Measurements from ENCODE around the gene GPR17. TPM values are rescaled to one million over a fixed set of nuclear protein-coding genes. Genes with fewer than 3 reads are reported as not detected.

Gene GPR17
- total RNA-seq, 1 donor, result not detected

GRCh38 chr2:127623388-127624319, 22.3 kb upstream of the GPR17 start:
- Histone ChIP-seq H3K4me1 (ENCODE audit: insufficient read depth, low read length) (no peaks in the 10 kb centered on the region), H3K9me3 (ENCODE audit: low read depth, low read length) (no peaks in the 10 kb centered on the region), H3K27me3 (ENCODE audit: insufficient read depth, low read length) (no peaks in the 10 kb centered on the region), H3K4me3 (ENCODE audit: low read length) (no peak overlapping the region)

- H3K27me3 ChIP-seq (ENCODE audit: insufficient read depth, low read length), result no peaks in the 10 kb centered on the region
- no peaks in the 10 kb centered on the region for H3K4me1 ChIP-seq (ENCODE audit: insufficient read depth, low read length)
- H3K4me3 ChIP-seq (ENCODE audit: low read length), result no peak overlapping the region
- H3K9me3 ChIP-seq (ENCODE audit: low read depth, low read length), result no peaks in the 10 kb centered on the region
Measured at GRCh38 chr2:127624320-127624755, 21.6 kb upstream of the GPR17 start.

GRCh38 chr2:127624756-127625571, 21.0 kb upstream of the GPR17 start:
- no peaks in the 10 kb centered on the region for H3K9me3 ChIP-seq (ENCODE audit: low read depth, low read length)
- H3K27me3 ChIP-seq (ENCODE audit: insufficient read depth, low read length), result no peaks in the 10 kb centered on the region
- peaks cover 5% of the 10 kb centered on the region for H3K4me1 ChIP-seq (ENCODE audit: insufficient read depth, low read length)
- no peak overlapping the region for H3K4me3 ChIP-seq (ENCODE audit: low read length)

DNA sequence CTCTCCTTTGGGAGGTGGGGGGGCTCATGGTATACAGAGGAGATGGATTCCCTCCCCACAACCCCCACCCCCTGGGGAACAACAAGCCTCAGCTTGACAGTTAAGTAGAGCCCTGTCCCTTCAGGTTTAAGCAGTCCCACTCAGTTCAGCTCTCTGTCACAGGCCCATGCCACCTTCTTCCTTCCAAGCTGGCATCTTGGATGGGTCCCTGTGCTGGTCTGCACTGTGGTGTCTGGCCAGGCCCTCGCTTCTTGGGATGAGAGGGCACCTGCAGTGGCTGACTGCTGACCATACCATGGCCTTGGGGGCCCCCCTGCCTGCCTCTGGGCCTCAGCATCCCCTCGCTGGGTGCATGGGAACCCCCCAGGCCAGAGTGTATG, 20.4 kb upstream of the GPR17 start:
- Histone ChIP-seq H3K9me3 (ENCODE audit: low read depth, low read length) (no peaks in the 10 kb centered on the region), H3K4me3 (ENCODE audit: low read length) (no peak overlapping the region), H3K27me3 (ENCODE audit: insufficient read depth, low read length) (no peaks in the 10 kb centered on the region), H3K4me1 (ENCODE audit: insufficient read depth, low read length) (peaks cover 11% of the 10 kb centered on the region)

GRCh38 chr2:127626175-127626574, 19.8 kb upstream of the GPR17 start:
- Histone ChIP-seq H3K4me3 (ENCODE audit: low read length) (no peak overlapping the region), H3K27me3 (ENCODE audit: insufficient read depth, low read length) (no peaks in the 10 kb centered on the region), H3K9me3 (ENCODE audit: low read depth, low read length) (no peaks in the 10 kb centered on the region), H3K4me1 (ENCODE audit: insufficient read depth, low read length) (peaks cover 17% of the 10 kb centered on the region)

DNA sequence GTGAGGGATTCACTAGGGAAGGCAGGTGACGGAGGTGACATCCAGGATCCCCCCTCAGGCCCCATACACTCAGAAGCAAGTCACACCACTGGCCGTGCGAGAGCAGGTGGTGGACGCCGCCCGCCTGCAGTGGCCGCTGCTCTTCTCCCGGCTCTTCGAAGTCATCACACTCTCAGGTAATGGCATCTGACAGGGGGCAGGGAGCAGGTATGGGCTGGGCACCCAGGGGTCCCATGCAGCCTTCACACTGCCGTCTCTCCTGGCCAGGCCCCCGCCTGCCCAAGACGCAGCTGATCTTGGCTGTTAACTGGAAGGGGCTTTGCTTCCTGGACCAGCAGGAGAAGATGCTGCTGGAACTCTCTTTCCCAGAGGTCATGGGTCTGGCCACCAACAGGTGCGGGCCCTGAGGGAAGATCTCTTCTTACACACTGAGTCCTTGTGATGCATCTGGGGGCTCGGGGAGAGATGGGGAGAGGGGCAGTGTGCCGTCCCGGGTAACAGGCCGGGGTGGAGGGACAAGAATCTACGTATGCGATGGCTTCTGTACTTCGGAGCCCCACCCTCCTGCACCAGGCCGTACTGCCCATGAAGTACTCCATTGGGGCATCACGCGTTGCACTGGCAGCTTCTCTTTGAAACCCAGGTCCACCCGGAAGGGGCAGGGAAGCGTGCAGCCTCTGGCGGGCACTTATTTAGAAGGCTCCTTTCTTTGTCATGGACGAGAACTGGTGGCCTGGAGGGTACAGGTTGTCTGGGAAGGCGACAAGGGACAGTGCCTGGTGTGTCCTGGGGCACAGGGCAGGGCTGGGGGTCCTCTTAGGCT, 18.8 kb upstream of the GPR17 start:
- Histone ChIP-seq H3K4me1 (ENCODE audit: insufficient read depth, low read length) (peaks cover 26% of the 10 kb centered on the region), H3K9me3 (ENCODE audit: low read depth, low read length) (no peaks in the 10 kb centered on the region), H3K4me3 (ENCODE audit: low read length) (no peak overlapping the region), H3K27me3 (ENCODE audit: insufficient read depth, low read length) (no peaks in the 10 kb centered on the region)

GRCh38 chr2:127627740-127628571, 18.0 kb upstream of the GPR17 start:
- Histone ChIP-seq H3K9me3 (ENCODE audit: low read depth, low read length) (no peaks in the 10 kb centered on the region), H3K27me3 (ENCODE audit: insufficient read depth, low read length) (no peaks in the 10 kb centered on the region), H3K4me3 (ENCODE audit: low read length) (no peak overlapping the region), H3K4me1 (ENCODE audit: insufficient read depth, low read length) (peaks cover 35% of the 10 kb centered on the region)

DNA sequence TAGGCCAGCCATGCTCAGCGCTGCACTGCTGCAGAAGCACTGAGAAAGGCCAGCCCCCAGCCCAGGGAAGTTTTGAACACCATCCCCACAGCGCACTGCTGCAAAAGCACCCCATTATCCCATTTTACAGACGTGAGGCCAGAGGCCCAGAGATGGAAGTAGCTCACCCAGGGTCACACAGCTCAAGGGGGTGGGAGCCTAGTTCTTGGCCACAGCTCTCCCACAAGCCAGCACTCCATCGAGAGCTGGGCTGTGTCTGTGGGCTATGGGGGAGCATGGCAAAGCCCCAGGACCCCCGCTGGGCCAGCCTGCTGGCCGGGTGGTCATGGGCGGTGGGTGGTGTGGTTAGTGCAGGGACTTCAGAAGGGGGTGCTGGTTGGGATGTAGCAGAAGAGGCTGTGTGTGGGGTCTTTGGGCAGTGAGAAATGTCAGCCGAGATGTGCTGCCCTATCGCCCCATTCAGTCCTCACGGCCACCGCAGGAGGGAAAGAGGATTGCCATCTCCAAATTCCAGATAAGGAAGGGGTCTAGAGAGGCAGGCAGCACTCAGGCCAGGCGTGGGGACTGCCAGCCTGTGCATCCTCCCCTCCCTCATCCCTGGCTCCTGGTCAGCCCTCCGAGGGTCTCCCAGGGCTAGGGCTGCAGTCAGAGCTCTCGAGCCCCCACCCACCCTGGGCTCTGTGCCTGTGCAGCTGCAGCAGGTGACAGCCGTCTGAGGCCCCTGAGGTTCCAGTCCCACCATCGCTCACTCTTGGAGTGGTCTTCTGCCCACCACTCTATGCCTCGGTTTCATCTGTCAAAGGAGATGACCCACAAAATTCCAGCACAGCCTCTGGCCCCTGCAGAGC, 17.0 kb upstream of the GPR17 start:
- Histone ChIP-seq H3K9me3 (ENCODE audit: low read depth, low read length) (no peaks in the 10 kb centered on the region), H3K4me1 (ENCODE audit: insufficient read depth, low read length) (peaks cover 45% of the 10 kb centered on the region), H3K4me3 (ENCODE audit: low read length) (no peak overlapping the region), H3K27me3 (ENCODE audit: insufficient read depth, low read length) (no peaks in the 10 kb centered on the region)

DNA sequence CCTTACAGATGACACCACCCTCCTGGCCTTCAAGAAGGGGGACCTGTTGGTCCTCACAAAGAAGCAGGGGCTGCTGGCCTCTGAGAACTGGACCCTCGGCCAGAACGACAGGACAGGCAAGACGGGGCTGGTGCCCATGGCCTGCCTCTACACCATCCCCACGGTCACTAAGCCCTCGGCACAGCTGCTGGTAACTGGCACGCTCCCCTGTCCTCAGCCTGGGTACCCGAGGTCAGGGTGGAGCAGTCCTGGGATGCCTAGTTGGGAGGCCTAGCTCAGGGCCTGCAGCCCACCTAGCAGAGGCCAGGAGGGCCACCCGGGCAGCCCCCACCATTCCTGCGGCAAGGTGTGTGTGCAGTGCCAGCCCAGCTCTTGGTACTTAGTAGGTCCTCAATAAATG, 16.3 kb upstream of the GPR17 start:
- H3K4me3 ChIP-seq (ENCODE audit: low read length), result no peak overlapping the region
- no peaks in the 10 kb centered on the region for H3K27me3 ChIP-seq (ENCODE audit: insufficient read depth, low read length)
- H3K4me1 ChIP-seq (ENCODE audit: insufficient read depth, low read length), result peaks cover 49% of the 10 kb centered on the region
- H3K9me3 ChIP-seq (ENCODE audit: low read depth, low read length), result no peaks in the 10 kb centered on the region

GRCh38 chr2:127630096-127630863, 15.7 kb upstream of the GPR17 start:
- Histone ChIP-seq H3K9me3 (ENCODE audit: low read depth, low read length) (no peaks in the 10 kb centered on the region), H3K4me1 (ENCODE audit: insufficient read depth, low read length) (peaks cover 50% of the 10 kb centered on the region), H3K27me3 (ENCODE audit: insufficient read depth, low read length) (no peaks in the 10 kb centered on the region), H3K4me3 (ENCODE audit: low read length) (no peak overlapping the region)

DNA sequence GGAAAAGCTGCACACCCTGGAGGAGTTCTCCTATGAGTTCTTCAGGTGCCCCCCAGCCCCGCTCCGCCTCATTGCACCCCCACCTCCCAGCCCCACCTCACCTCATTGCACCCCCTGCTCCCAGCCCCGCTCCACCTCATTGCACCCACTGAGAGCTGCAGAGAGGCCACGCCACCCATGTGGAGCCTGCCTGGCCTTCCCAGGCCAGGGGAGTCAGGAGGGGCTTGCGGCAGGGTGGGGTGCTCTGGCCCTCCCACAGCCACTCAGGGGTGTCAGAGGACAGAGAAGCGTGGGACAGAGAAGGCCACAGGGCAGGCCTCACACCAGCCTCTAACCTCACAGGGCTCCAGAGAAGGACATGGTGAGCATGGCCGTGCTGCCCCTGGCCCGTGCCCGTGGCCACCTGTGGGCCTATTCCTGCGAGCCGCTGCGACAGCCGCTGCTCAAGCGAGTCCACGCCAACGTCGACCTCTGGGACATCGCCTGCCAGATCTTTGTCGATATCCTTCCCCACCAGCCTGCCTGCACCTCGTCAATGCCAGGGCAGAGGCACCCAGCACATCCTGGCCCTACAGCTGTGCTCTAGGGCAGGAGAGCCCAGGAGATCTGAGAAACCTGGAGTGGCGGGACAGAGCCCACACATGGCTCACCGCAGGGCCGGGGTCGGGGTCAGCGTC, 15.0 kb upstream of the GPR17 start:
- Histone ChIP-seq H3K27me3 (ENCODE audit: insufficient read depth, low read length) (no peaks in the 10 kb centered on the region), H3K4me3 (ENCODE audit: low read length) (no peak overlapping the region), H3K4me1 (ENCODE audit: insufficient read depth, low read length) (peaks cover 58% of the 10 kb centered on the region), H3K9me3 (ENCODE audit: low read depth, low read length) (no peaks in the 10 kb centered on the region)

DNA sequence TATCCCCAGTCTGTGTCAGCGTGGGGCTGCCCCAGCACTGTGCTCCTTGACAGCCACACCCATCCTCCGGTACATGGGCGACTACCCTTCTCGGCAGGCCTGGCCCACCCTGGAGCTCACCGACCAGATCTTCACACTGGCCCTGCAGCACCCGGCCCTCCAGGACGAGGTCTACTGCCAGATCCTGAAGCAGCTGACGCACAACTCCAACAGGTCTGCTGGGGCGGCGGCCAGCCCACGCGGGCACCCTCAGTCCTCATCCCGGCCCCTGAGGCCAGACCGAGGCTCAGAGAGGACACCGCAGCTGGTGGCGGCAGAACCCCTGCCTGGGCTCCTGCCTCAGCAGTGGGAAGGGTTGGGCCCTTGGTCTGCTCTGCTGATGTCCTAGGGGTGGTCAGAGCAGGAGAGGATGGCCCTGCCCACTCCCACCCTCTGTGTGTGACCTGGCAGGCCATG, 14.4 kb upstream of the GPR17 start:
- Histone ChIP-seq H3K27me3 (ENCODE audit: insufficient read depth, low read length) (no peaks in the 10 kb centered on the region), H3K4me3 (ENCODE audit: low read length) (no peak overlapping the region), H3K4me1 (ENCODE audit: insufficient read depth, low read length) (peaks cover 63% of the 10 kb centered on the region), H3K9me3 (ENCODE audit: low read depth, low read length) (no peaks in the 10 kb centered on the region)

All from mononuclear cell (primary cell).